HCT116 (cell line): ENCODE data around the gene GALNT18. TPM values are rescaled to one million over a fixed set of nuclear protein-coding genes. Genes with fewer than 3 reads are reported as not detected.

ENCODE experiments used
- ATAC-seq: fragments of 200-7000 bp; cut with Tn5 transposase; 2 replicates; pipeline ENCODE4 v1.9.1; 2020; ENCODE audit warnings: mild to moderate bottlenecking, moderate library complexity
- BruUV-seq: library from RNA; stranded (reverse); fragments of 400-500 nt; replicated peaks from 2 replicates; lab custom pipeline; 2021; lab: Mats Ljungman, UMichigan
- CTCF ChIA-PET: fragments of 300-600 bp; sonication (Branson Sonifier 250); formaldehyde crosslinking; loops from one replicate; lab custom pipeline; 2021; ENCODE audit warnings: antibody characterized with exemption; lab: Charles Lee
- POLR2A ChIA-PET: fragments of 300-600, 350-600 bp; sonication (Branson Sonifier 250); formaldehyde crosslinking; loops from one replicate; lab custom pipeline; 2021; ENCODE audit warnings: antibody characterized with exemption; lab: Charles Lee
- RAD21 ChIA-PET, 2 experiments: fragments of 300-600 bp; sonication (Branson Sonifier 250); formaldehyde crosslinking; loops; one replicate each; lab custom pipeline; 2023; ENCODE audit warnings: low total read pairs in 2 of 2; ENCODE audit not compliant: uncharacterized antibody in 2 of 2, unreplicated experiment in 2 of 2, low non-redundant PET in 1 of 2; lab: Charles Lee
- DNase-seq: peaks from one replicate; pipeline ENCODE4 v3.0.0-alpha.2; 2010; ENCODE audit warnings: low read depth, low spot score
- H2AFZ ChIP-seq: fragments of 200-600 bp; shearing (Covaris generic), sonication (generic); 2 replicates; pipeline ENCODE4 v1.6.1; 2017; ENCODE audit warnings: low read depth, mixed run types, mixed read lengths, antibody characterized with exemption, low read length; ENCODE audit not compliant: poor library complexity, severe bottlenecking
- H3K27ac ChIP-seq: 2 replicates; pipeline ENCODE4 v1.5.1; 2012; ENCODE audit warnings: low read depth, low read length
- H3K27me3 ChIP-seq: fragments of 200-600 bp; sonication (generic); 2 replicates; pipeline ENCODE4 v1.6.1; 2016; ENCODE audit warnings: mixed run types, low read length, mixed read lengths; ENCODE audit not compliant: insufficient read depth
- H3K36me3 ChIP-seq, 2 experiments: fragments of 200-500 bp in 1 of 2; fragments of 200-600 bp in 1 of 2; sonication (Bioruptor generic) in 1 of 2; sonication (generic) in 1 of 2; 2 replicates each; pipeline versions ENCODE4 v1.5.1 to v1.6.1; 2014 to 2016; ENCODE audit warnings: low read length in 2 of 2, inconsistent platforms in 1 of 2, mixed read lengths in 1 of 2, mixed run types in 1 of 2; ENCODE audit not compliant: insufficient read depth in 2 of 2, control insufficient read depth in 1 of 2
- H3K4me1 ChIP-seq, 2 experiments: fragments of 200-600 bp in 1 of 2; sonication (generic) in 1 of 2; 2 replicates each; pipeline versions ENCODE4 v1.5.1 to v1.6.1; 2012 to 2017; ENCODE audit warnings: low read length in 2 of 2, inconsistent platforms in 1 of 2, mild to moderate bottlenecking in 1 of 2, mixed read lengths in 1 of 2, mixed run types in 1 of 2, moderate library complexity in 1 of 2; ENCODE audit not compliant: insufficient read depth in 2 of 2, control insufficient read depth in 1 of 2
- H3K4me2 ChIP-seq: fragments of 200-600 bp; sonication (generic); 2 replicates; pipeline ENCODE4 v1.6.1; 2017; ENCODE audit warnings: mixed run types, low read length, mixed read lengths
- H3K4me3 ChIP-seq, 2 experiments: fragments of 200-600 bp in 1 of 2; sonication (generic) in 1 of 2; replicated peaks in 1 of 2; 2 replicates each; pipeline ENCODE4 v1.5.1; 2011 to 2016; ENCODE audit warnings: low read length in 2 of 2, control low read depth in 1 of 2, low read depth in 1 of 2, mild to moderate bottlenecking in 1 of 2, mixed read lengths in 1 of 2, mixed run types in 1 of 2
- H3K79me2 ChIP-seq: fragments of 200-600 bp; sonication (generic); 2 replicates; pipeline ENCODE4 v1.6.1; 2017; ENCODE audit warnings: mild to moderate bottlenecking, mixed run types, low read length, moderate library complexity, mixed read lengths; ENCODE audit not compliant: insufficient read depth
- H3K9ac ChIP-seq: fragments of 200-600 bp; sonication (generic); 2 replicates; pipeline ENCODE4 v1.6.1; 2016; ENCODE audit warnings: low read length, mixed read lengths
- H3K9me2 ChIP-seq: fragments of 200-600 bp; sonication (generic), shearing (Covaris generic); 2 replicates; pipeline ENCODE4 v1.6.1; 2017; ENCODE audit warnings: mixed run types, mild to moderate bottlenecking, moderate library complexity; ENCODE audit not compliant: insufficient read depth
- H3K9me3 ChIP-seq, 2 experiments: fragments of 200-500 bp in 1 of 2; fragments of 200-600 bp in 1 of 2; sonication (Bioruptor generic) in 1 of 2; sonication (generic) in 1 of 2; 2 replicates each; pipeline ENCODE4 v1.6.1; 2014 to 2017; ENCODE audit warnings: low read length in 2 of 2, mixed read lengths in 2 of 2, inconsistent platforms in 1 of 2, low read depth in 1 of 2, mild to moderate bottlenecking in 1 of 2, mixed run types in 1 of 2, moderate library complexity in 1 of 2; ENCODE audit not compliant: control insufficient read depth in 1 of 2, insufficient read depth in 1 of 2
- H4K20me1 ChIP-seq: fragments of 200-600 bp; sonication (generic), shearing (Covaris generic); 2 replicates; pipeline ENCODE4 v1.6.1; 2017; ENCODE audit warnings: mixed run types, mild to moderate bottlenecking, moderate library complexity; ENCODE audit not compliant: insufficient read depth
- CBX3 ChIP-seq: IDR thresholded peaks from 2 replicates; pipeline ENCODE4 v1.6.1; 2012; ENCODE audit warnings: low read depth
- CTCF ChIP-seq, 3 experiments: fragments of 200-600 bp in 1 of 3; sonication (generic) in 1 of 3; IDR thresholded peaks in 2 of 3; conservative IDR thresholded peaks in 1 of 3; 2 replicates each; pipeline ENCODE4 v1.5.1; 2012 to 2017; ENCODE audit warnings: low read depth in 2 of 3, low read length in 2 of 3, antibody characterized with exemption in 1 of 3, borderline replicate concordance in 1 of 3, control low read depth in 1 of 3, mild to moderate bottlenecking in 1 of 3, mixed read lengths in 1 of 3, mixed run types in 1 of 3, moderate library complexity in 1 of 3; ENCODE audit not compliant: insufficient read depth in 1 of 3
- ELF1 ChIP-seq: IDR thresholded peaks from 2 replicates; pipeline ENCODE4 v1.6.1; 2012; ENCODE audit warnings: low read depth, borderline replicate concordance
- EZH2 ChIP-seq: fragments of 200-600 bp; sonication (generic); IDR thresholded peaks from 2 replicates; pipeline ENCODE4 v1.6.1; 2017; ENCODE audit warnings: antibody characterized with exemption, mixed run types
- EZH2phosphoT487 ChIP-seq: fragments of 200-600 bp; IDR thresholded peaks from 2 replicates; pipeline ENCODE4 v1.6.1; 2018; ENCODE audit warnings: antibody characterized with exemption, borderline replicate concordance
- FOSL1 ChIP-seq: IDR thresholded peaks from 2 replicates; pipeline ENCODE4 v1.6.1; 2012; ENCODE audit warnings: low read depth
- MAX ChIP-seq: IDR thresholded peaks from 2 replicates; pipeline ENCODE4 v1.6.1; 2012
- RAD21 ChIP-seq: IDR thresholded peaks from 2 replicates; pipeline ENCODE4 v1.6.1; 2012; ENCODE audit warnings: low read depth, mild to moderate bottlenecking
- REST ChIP-seq: IDR thresholded peaks from 2 replicates; pipeline ENCODE4 v1.6.1; 2012; ENCODE audit warnings: low read depth
- SIN3A ChIP-seq: IDR thresholded peaks from 2 replicates; pipeline ENCODE4 v1.6.1; 2012; ENCODE audit warnings: low read depth
- SP1 ChIP-seq: IDR thresholded peaks from 2 replicates; pipeline ENCODE4 v1.6.1; 2012; ENCODE audit warnings: low read depth
- TCF7L2 ChIP-seq: IDR thresholded peaks from 2 replicates; pipeline ENCODE4 v1.7.0; 2011; ENCODE audit warnings: borderline replicate concordance, inconsistent platforms; ENCODE audit not compliant: insufficient read depth, insufficient read length; ENCODE audit errors: extremely low read depth
- YY1 ChIP-seq: IDR thresholded peaks from 2 replicates; pipeline ENCODE4 v1.6.1; 2011; ENCODE audit warnings: low read length, low read depth, moderate library complexity, mild to moderate bottlenecking; ENCODE audit not compliant: insufficient replicate concordance; ENCODE audit errors: extremely low read depth
- ZNF274 ChIP-seq: fragments of 200-500 bp; sonication (Bioruptor generic); IDR thresholded peaks from 2 replicates; pipeline ENCODE4 v1.6.1; 2014; ENCODE audit warnings: mild to moderate bottlenecking, low read depth, low read length, inconsistent platforms
- intact Hi-C: fragments of 100-400 bp; cut with micrococcal nuclease; formaldehyde crosslinking; loops from 2 replicates; pipeline ENCODE4 v1.10.0; 2022
- total RNA-seq: library from RNA; stranded (reverse); gene quantifications from one replicate; pipeline ENCODE4 v1.2.1, GENCODE V29; 2021; ENCODE audit not compliant: unreplicated experiment

Gene GALNT18
- total RNA-seq, 1 experiment from 2014 or later = 19.9 TPM

- H4K20me1 ChIP-seq = no peaks in the 10 kb centered on the region
- H3K9me2 ChIP-seq = no peaks in the 10 kb centered on the region
- DNase-seq (no peak), ATAC-seq (no peak)
- H3K79me2 ChIP-seq = no peaks in the 10 kb centered on the region
- POLR2A ChIA-PET = no interaction called here
- H3K27ac ChIP-seq = no peak overlapping the region
- no peak for TF ChIP-seq FOSL1
- TF ChIP-seq SIN3A = no peak
- no peak for TF ChIP-seq EZH2phosphoT487
- TF ChIP-seq MAX = no peak
- H3K27me3 ChIP-seq = no peaks in the 10 kb centered on the region
- no TSS peak for BruUV-seq
- no peaks in the 10 kb centered on the region for H3K9me3 ChIP-seq
- no peak overlapping the region for H3K9ac ChIP-seq
- intact Hi-C loops = no loop called here
- no peaks in the 10 kb centered on the region for H3K4me1 ChIP-seq
- RAD21 ChIA-PET = no interaction called here
- no peaks in the 10 kb centered on the region for H3K36me3 ChIP-seq
- CTCF ChIA-PET = no interaction called here
- no peak overlapping the region for H3K4me2 ChIP-seq
- H2AFZ ChIP-seq = no peak overlapping the region
- no peak overlapping the region for H3K4me3 ChIP-seq
Measured at GRCh38 chr11:11306855-11307254, 314.9 kb downstream of the GALNT18 start.

- Histone ChIP-seq H3K4me2 (no peak overlapping the region), H3K79me2 (no peaks in the 10 kb centered on the region), H3K4me3 (no peak overlapping the region), H3K36me3 (no peaks in the 10 kb centered on the region), H4K20me1 (no peaks in the 10 kb centered on the region), H3K9me3 (no peaks in the 10 kb centered on the region), H3K9me2 (no peaks in the 10 kb centered on the region), H3K9ac (no peak overlapping the region), H3K27ac (no peak overlapping the region), H3K27me3 (no peaks in the 10 kb centered on the region), H3K4me1 (no peaks in the 10 kb centered on the region), H2AFZ (no peak overlapping the region)
- ChIA-PET RAD21 (no interaction called here), POLR2A (no interaction called here), CTCF (no interaction called here)
- no peak for DNase-seq
- no peak for ATAC-seq
- no TSS peak for BruUV-seq
- intact Hi-C loops = no loop called here
- TF ChIP-seq SP1 = no peak
- no peak for TF ChIP-seq EZH2phosphoT487
- no peak for TF ChIP-seq FOSL1
- TF ChIP-seq CBX3 = no peak
- no peak for TF ChIP-seq EZH2
- no peak for TF ChIP-seq CTCF (IDR thresholded peaks at IDR 0.05 in 2 of 3, conservative IDR thresholded peaks at IDR 0.05 in 1 of 3; ENCODE audit: borderline replicate concordance in 1 of 3, insufficient read depth in 1 of 3, low read depth in 2 of 3, low read length in 2 of 3)
- TF ChIP-seq ZNF274 = no peak
- no peak for TF ChIP-seq YY1
- no peak for TF ChIP-seq ELF1
- TF ChIP-seq RAD21 = no peak
- TF ChIP-seq MAX = no peak
- no peak for TF ChIP-seq TCF7L2
- no peak for TF ChIP-seq REST
Measured at GRCh38 chr11:11304550-11304949, 317.3 kb downstream of the GALNT18 start.
